Middle frontal gyrus (tissue), 1 donor: ENCODE data around the gene GREM2.

Experiments
- DNase-seq: peaks from one replicate; pipeline ENCODE4 v3.0.0-alpha.2; 2015; ENCODE audit warnings: low spot score; ENCODE audit errors: extremely low spot score

The GREM2 gene

GRCh38 chr1:240610636-240611035, 1.3 kb downstream of the GREM2 start:
- no peak for DNase-seq

DNA sequence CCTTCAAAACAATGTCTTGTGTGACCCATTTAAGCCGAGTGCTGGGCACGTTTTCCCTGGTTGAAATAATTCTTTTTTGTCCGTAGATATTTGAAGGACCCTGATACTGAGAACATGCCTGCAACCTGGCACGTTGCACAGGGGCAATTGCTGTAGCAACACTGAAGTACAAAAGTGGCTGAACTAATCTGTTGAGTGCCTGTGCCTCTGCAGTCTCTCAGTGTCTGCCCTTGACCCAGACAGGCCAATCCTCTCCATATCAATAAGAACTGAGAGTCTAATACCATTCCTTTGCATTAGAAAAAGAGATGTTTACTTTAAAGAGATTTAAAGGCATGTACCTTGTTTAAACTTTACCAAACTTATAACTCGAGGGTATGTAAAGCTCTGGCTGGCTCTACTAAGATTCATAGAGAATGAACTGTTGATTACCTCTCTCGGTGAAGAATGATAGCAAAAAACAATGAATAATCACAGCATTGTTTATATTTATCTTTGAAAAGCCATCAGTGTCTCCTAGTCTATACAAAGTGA, 2.4 kb downstream of the GREM2 start:
- no peak for DNase-seq

GRCh38 chr1:240608707-240609106, 3.2 kb downstream of the GREM2 start:
- DNase-seq = no peak

DNA sequence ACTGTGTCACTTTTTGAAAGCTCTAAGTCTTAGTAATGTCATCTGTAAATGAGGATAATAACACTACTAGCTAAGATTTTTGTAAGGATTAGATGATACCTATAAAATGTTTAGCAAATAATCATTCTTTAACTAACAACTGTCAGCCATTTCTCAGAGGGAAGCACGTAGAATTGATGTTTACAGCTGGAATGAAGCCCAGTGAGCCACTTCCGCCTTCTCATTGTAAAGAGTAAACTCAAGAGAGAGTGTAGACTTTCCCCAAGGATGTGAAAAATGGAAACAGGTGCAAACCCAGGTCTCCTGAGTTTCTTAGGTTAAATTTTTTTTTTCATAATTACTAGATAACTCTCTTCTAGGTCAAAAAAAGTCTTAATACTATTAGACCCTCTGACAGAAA, 4.9 kb downstream of the GREM2 start:
- DNase-seq = no peak

- no peak for DNase-seq
Observed at GRCh38 chr1:240602189-240602588, 9.8 kb downstream of the GREM2 start.

DNA sequence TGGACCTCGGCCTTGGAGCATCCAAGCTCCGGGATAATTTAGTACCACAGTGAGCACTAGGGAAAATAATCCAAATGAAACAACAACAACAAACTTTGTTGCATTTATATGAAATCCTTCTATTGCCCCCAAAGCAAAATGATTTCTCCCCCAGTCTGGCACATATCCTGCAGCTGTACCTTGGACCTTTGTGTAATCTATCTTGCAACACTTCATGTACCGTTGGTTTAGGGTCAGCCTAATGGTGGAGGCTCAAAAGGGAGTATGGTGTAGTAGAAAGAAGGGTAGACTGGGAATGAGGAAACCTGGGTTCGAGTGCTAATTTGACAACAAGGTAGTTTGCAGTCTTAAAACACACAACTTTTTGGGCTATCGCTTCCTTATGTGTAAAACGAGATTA, 12.1 kb downstream of the GREM2 start:
- DNase-seq = no peak

DNA sequence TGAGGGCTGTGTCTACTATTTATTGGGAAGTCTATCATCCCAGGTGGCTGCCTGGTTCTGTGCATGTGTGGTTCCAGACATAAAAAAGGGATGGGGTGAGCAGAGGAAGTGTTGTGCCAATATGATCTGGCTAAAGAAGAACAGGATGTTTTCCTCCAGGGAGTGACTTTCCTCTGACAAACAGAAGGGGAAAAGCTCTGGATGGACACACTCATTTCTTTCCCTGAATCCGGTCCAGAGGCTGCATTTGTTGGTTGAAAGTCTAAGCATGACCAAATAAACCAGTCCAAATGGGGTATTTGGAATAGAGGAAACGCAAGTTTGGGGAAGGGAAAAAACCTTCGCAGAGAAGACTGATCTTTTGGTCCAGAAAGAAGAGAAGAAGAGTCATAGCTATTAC, 12.7 kb downstream of the GREM2 start:
- no peak for DNase-seq

GRCh38 chr1:240598216-240599001, 13.5 kb downstream of the GREM2 start:
- DNase-seq = no peak

- no peak for DNase-seq
Observed at GRCh38 chr1:240597153-240597745, 14.7 kb downstream of the GREM2 start.

GRCh38 chr1:240595476-240595875, 16.5 kb downstream of the GREM2 start:
- no peak for DNase-seq

DNA sequence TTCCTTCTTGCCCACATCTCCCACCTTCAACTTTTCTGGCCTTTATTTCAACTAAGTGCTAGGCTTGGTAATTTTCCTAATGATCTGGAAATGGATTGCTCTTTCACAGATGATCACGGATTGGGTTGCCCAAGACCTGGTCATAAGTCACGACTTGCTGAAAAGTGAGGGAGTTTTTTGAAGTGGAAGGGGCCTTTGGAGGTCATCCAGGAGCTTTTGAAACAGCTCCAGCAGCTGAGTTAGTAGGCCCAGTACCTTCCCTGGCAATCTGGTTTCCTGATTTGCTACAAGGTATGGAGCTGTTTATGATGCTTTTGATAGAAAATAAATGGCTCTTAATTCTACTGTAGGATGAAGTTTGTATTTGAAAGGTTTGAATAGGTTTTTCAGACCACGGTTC, 20.4 kb downstream of the GREM2 start:
- no peak for DNase-seq

GRCh38 chr1:240591078-240591477, 20.9 kb downstream of the GREM2 start:
- DNase-seq = no peak

DNA sequence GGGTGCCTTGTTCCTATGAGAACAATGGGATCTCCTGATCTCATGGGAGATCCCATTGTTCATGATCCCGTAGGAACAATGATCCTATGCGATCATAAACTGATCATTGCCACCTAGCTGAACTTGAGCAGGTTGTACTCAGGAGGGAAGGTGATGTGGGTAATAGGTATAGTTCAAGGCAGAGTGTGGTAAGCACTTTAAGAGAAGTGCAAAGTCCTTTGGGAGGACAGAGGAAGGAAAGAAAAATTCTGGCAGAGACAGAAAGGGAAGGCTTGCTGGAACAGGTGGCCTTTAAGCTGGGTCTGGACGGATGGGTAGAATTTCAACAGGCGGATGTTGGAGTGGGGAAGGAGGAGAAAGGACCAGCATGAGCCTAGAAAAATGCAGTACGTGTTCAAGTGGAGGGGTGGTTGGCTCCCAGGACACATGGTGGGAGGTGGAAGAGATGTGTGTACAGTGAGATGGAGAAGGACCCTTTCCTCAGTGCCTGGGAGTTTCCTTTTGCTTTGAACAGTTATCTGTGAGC, 22.3 kb downstream of the GREM2 start:
- DNase-seq = no peak

DNA sequence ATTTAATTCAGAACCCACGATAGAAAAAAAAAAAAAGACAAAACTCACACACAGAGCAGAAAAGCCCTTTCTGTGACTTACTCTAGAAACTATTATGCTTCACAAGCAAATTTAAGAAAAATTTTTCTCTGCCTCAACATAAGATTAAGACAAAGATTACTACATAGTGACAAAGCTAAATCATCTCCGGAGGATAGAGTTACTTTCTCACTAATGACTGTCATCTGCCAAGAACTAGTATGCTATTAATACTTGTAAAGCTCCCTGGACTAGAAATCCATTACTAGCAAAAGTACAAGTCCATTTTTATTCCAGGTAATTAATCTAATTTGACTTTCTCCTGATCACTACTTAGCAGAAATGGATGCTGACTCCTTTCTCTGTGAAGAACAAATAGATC, 25.9 kb downstream of the GREM2 start:
- DNase-seq = no peak

DNA sequence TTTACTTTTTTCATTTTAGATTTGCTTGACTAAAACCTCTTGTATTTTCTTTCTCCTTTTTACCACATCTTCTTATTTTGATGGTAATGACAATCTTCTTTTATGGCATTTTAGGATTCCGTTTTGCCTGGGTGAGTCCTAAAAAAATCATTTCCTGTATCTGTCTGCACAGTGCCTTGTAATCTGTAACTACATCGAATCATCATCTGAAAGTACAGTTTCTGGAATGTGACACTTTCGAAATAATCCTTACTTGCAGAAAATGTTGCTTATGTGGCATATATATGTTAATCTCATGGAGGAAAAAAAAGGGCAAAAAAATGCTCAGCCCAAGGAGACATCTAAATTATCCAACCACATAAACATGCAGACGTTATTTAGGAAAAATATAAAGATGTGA, 29.0 kb downstream of the GREM2 start:
- no peak for DNase-seq

DNA sequence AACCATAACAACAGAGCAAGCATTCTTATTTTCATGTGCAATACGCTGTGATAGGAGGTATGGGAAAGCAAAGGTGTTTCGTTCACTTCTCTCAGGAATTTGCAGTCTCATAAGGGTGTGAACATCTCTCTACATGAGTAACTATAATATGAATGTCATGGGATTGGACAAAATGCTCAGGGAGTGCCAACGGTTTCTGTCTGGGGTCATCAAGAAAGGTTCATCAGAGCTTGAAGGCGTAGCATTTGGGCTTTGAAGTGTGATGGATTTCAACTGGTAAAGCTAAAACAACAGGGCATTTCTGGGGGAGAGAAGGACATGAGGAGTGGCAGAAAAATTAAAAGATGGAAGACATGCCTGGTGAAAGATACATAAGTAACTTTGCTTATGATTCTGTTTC, 32.4 kb downstream of the GREM2 start:
- DNase-seq = no peak

DNA sequence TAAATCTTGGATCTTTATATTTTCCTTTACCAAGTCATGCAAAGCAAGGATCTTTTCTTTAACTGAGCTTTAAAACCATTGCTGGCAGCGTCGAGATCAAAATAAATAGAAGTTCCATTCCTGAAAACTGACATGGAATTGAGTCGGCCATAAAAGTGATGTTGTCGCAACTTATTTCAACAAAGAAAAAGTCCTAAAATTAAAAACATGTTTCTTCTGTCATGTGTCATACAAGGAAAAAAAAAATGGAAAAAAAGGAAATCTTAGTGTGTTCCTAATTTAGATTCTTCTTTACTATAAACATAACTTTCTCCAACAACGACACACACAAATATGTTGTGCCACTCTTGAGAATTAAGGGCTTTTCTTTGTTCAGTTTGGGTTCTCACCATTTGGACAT, 34.9 kb downstream of the GREM2 start:
- DNase-seq = no peak

DNA sequence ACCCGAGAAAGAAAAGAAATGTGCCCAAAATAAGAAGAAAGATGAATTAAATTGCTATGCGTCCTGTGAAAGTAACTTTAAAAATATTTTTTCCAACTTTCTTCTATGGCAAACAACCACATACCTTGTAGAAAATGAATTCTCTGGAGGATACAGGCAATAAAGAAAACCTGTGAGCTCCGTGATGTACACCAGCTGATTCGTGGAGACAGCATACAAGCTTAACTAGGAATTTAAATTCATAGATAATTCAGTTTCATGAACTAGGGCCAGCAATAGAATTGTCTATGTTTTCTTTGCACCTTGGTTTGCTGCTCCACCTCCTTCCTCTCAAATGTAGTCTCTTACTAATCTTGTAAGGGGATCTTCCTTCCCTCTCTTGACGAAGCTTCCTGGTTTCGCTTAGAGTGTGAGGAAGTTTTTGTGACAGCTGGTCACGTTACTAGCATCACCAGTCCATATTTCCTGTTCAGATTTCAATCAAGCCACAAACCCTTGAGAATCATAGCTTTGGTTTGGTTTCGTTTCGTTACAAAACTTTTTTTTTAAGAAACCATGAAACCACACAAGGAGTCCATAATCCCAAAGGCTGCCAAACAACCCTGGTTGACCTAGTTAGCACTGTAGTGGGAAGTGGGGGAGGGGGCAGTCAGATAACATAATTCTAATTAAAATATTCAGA, 35.8 kb downstream of the GREM2 start:
- no peak for DNase-seq

DNA sequence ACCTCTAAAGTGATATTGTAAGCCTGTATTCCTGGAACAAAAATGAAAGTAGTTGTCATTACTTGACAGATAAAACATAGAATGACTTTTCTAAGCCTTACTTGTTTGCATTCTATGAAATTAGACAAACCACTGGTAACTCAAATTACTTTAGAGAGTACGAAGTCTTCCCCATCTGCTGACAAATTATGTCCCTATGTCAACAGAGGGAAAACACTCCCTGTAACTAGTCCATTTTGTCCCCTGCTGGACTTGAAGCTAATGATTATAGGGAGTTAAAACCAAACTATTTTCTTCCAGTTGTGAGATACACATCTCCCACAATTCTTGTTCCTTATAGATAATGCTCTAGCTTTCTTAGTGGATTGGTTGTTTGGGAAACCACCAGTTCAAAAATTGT, 39.6 kb downstream of the GREM2 start:
- no peak for DNase-seq

DNA sequence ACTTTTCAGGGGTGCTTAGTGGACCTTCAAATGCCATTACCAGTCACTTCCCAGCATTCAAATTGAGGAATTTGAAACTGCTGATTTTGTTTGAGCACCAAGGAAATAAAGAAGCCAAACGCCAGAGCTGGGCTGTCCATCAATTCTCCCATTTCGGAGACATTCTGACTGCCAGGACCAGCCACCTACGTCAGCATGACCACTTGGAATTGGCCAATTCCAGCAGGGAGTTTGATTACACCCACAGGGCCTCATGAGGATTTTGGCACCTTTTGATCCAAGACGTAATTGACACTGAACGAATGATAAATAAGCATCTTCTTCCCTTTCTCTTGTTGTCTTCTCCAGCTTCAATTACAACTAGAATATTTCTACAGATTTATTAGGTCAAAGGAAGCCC, 40.2 kb downstream of the GREM2 start:
- DNase-seq = no peak

- no peak for DNase-seq
Observed at GRCh38 chr1:240567066-240567465, 44.9 kb downstream of the GREM2 start.

DNA sequence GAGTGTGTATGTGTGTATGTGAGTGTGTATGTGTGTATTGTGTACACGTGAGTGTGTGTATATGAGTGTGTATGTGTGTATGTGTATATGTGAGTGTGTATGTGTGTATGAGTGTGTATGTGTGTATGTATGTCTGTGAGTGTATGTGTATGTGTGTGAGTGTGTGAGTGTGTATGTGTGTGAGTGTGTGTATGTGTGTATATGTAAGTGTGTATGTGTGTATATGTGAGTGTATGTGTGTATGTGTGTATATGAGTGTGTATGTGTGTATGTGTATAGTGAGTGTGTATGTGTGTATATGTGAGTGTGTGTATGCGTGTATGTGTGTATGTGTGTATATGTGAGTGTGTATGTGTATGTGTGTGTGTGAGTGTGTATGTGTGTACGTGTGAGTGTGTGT, 49.2 kb downstream of the GREM2 start:
- no peak for DNase-seq
